ENCODE data around the gene AIG1.

- TF ChIP-seq CTCF (IDR thresholded peaks at IDR 0.05; ENCODE audit: borderline replicate concordance, extremely low read depth, low read length, poor library complexity, severe bottlenecking) (no peak), EZH2 (IDR thresholded peaks at IDR 0.05; ENCODE audit: borderline replicate concordance, low read depth, low read length, severe bottlenecking) (no peak)
Observed at GRCh38 chr6:143055213-143055612, 5.5 kb upstream of the AIG1 start.
